ENCODE results near the gene BRMS1L.

BRMS1L gene

GRCh38 chr14:35866595-35867279, 40.6 kb downstream of the BRMS1L start:
- DNase-seq = no peak
- TF ChIP-seq GATA1 (IDR thresholded peaks at IDR 0.05; ENCODE audit: low read depth, low read length) = no peak
- no peak for TF ChIP-seq POLR2A (IDR thresholded peaks at IDR 0.05; ENCODE audit: low read length)

GRCh38 chr14:35867280-35867629, 41.1 kb downstream of the BRMS1L start:
- TF ChIP-seq GATA1 (IDR thresholded peaks at IDR 0.05; ENCODE audit: low read depth, low read length) (no peak), POLR2A (IDR thresholded peaks at IDR 0.05; ENCODE audit: low read length) (no peak)
- no peak for DNase-seq

GRCh38 chr14:35875296-35875695, 49.2 kb downstream of the BRMS1L start:
- no peak for TF ChIP-seq GATA1 (IDR thresholded peaks at IDR 0.05; ENCODE audit: low read depth, low read length)
- no peak for DNase-seq

GRCh38 chr14:35877276-35877675, 51.1 kb downstream of the BRMS1L start:
- no peak for DNase-seq
- TF ChIP-seq GATA1 (IDR thresholded peaks at IDR 0.05; ENCODE audit: low read depth, low read length) = no peak

- TF ChIP-seq POLR2A (IDR thresholded peaks at IDR 0.05; ENCODE audit: low read length) = no peak
- TF ChIP-seq GATA1 (IDR thresholded peaks at IDR 0.05; ENCODE audit: low read depth, low read length) = no peak
- DNase-seq = no peak
These were observed 52.4 kb downstream of the BRMS1L start for GRCh38 chr14:35878272-35879150.

GRCh38 chr14:35879151-35879648, 53.1 kb downstream of the BRMS1L start:
- TF ChIP-seq GATA1 (IDR thresholded peaks at IDR 0.05; ENCODE audit: low read depth, low read length) (no peak), POLR2A (IDR thresholded peaks at IDR 0.05; ENCODE audit: low read length) (no peak)
- peak in 1 of 2 experiments; percentile 2 for DNase-seq

GRCh38 chr14:35879654-35880249, 53.6 kb downstream of the BRMS1L start:
- TF ChIP-seq GATA1 (IDR thresholded peaks at IDR 0.05; ENCODE audit: low read depth, low read length) = no peak
- DNase-seq = peak; percentile 2 to 17

- TF ChIP-seq POLR2A (IDR thresholded peaks at IDR 0.05; ENCODE audit: low read length) (no peak), GATA1 (IDR thresholded peaks at IDR 0.05; ENCODE audit: low read depth, low read length) (no peak)
- DNase-seq = no peak
These were observed 55.1 kb downstream of the BRMS1L start for GRCh38 chr14:35881280-35881679.

- peak; percentile 12 to 44 for DNase-seq
- no peak for TF ChIP-seq GATA1 (IDR thresholded peaks at IDR 0.05; ENCODE audit: low read depth, low read length)
- TF ChIP-seq POLR2A (IDR thresholded peaks at IDR 0.05; ENCODE audit: low read length) = no peak
These were observed 57.6 kb downstream of the BRMS1L start for GRCh38 chr14:35883677-35884293.

GRCh38 chr14:35890308-35890707, 64.2 kb downstream of the BRMS1L start:
- no peak for DNase-seq
- TF ChIP-seq POLR2A (IDR thresholded peaks at IDR 0.05; ENCODE audit: low read length) (no peak), GATA1 (IDR thresholded peaks at IDR 0.05; ENCODE audit: low read depth, low read length) (no peak)

GRCh38 chr14:35895256-35895655, 69.1 kb downstream of the BRMS1L start:
- DNase-seq = no peak
- TF ChIP-seq POLR2A (IDR thresholded peaks at IDR 0.05; ENCODE audit: low read length) (no peak), GATA1 (IDR thresholded peaks at IDR 0.05; ENCODE audit: low read depth, low read length) (no peak)

- DNase-seq = no peak
- no peak for TF ChIP-seq GATA1 (IDR thresholded peaks at IDR 0.05; ENCODE audit: low read depth, low read length)
- TF ChIP-seq POLR2A (IDR thresholded peaks at IDR 0.05; ENCODE audit: low read length) = no peak
These were observed 71.5 kb downstream of the BRMS1L start for GRCh38 chr14:35897616-35898111.

GRCh38 chr14:35898217-35898775, 72.2 kb downstream of the BRMS1L start:
- no peak for TF ChIP-seq GATA1 (IDR thresholded peaks at IDR 0.05; ENCODE audit: low read depth, low read length)
- no peak for TF ChIP-seq POLR2A (IDR thresholded peaks at IDR 0.05; ENCODE audit: low read length)
- DNase-seq = no peak

All from erythroblast (primary cell).